GM12878 (cell line): Measurements from ENCODE around the gene SLX9. TPM values are rescaled to one million over a fixed set of nuclear protein-coding genes. Genes with fewer than 3 reads are reported as not detected.

Source experiments
- ATAC-seq: fragments of 200-7000 bp; cut with Tn5 transposase; 3 replicates; pipeline ENCODE4 v1.9.1; 2020; ENCODE audit warnings: mild to moderate bottlenecking, moderate library complexity
- BruUV-seq: library from RNA; stranded (reverse); fragments of 400-500 nt; replicated peaks from 2 replicates; lab custom pipeline; 2021; lab: Mats Ljungman, UMichigan
- CTCF ChIA-PET: fragments of 300-600 bp; sonication (Branson Sonifier 250); formaldehyde crosslinking; extraction: SDS; loops from one replicate; lab custom pipeline; 2021; ENCODE audit warnings: inconsistent platforms; lab: Yijun Ruan, JAX
- POLR2A ChIA-PET: fragments of 350-600 bp; formaldehyde crosslinking; extraction: SDS; loops from one replicate; lab custom pipeline; 2021; ENCODE audit warnings: inconsistent platforms; lab: Charles Lee
- RAD21 ChIA-PET: fragments of 300-600 bp; sonication (Branson Sonifier 250); formaldehyde crosslinking; loops from one replicate; lab custom pipeline; 2023; ENCODE audit warnings: antibody characterized with exemption; ENCODE audit not compliant: unreplicated experiment; lab: Charles Lee
- SMC1A ChIA-PET: fragments of 300-600 bp; sonication (Branson Sonifier 250); formaldehyde crosslinking; loops from one replicate; lab custom pipeline; 2023; ENCODE audit not compliant: unreplicated experiment, uncharacterized antibody; lab: Charles Lee
- DNase-seq: peaks from one replicate; pipeline ENCODE4 v3.0.0-alpha.2; 2011; ENCODE audit warnings: low read depth, low spot score
- FAIRE-seq: peaks from 3 replicates; lab custom pipeline; 2011; peaks lifted over from hg19 to GRCh38; lab: Jason Lieb, UNC
- H2AFZ ChIP-seq: 2 replicates; pipeline ENCODE4 v1.6.0; 2011; ENCODE audit warnings: low read depth, low read length, control low read depth; ENCODE audit not compliant: control insufficient read depth
- H3K27ac ChIP-seq: 2 replicates; pipeline ENCODE4 v1.5.1; 2011; ENCODE audit warnings: control low read depth; ENCODE audit not compliant: control insufficient read depth, insufficient read depth
- H3K27me3 ChIP-seq, 2 experiments: replicated peaks in 1 of 2; 2 replicates each; pipeline versions ENCODE4 v1.6.0 to v1.6.1; 2011; ENCODE audit warnings: low read length in 1 of 2; ENCODE audit not compliant: control insufficient read depth in 2 of 2, insufficient read depth in 2 of 2
- H3K36me3 ChIP-seq, 2 experiments: 2 replicates each; pipeline ENCODE4 v1.5.1; 2011; ENCODE audit warnings: low read length in 1 of 2; ENCODE audit not compliant: control insufficient read depth in 2 of 2, insufficient read depth in 2 of 2
- H3K4me1 ChIP-seq: 2 replicates; pipeline ENCODE4 v1.6.1; 2011; ENCODE audit warnings: mild to moderate bottlenecking, low read length, moderate library complexity, mixed read lengths; ENCODE audit not compliant: control insufficient read depth, insufficient read depth
- H3K4me2 ChIP-seq: 2 replicates; pipeline ENCODE4 v1.6.0; 2011; ENCODE audit warnings: control low read depth; ENCODE audit not compliant: control insufficient read depth, insufficient read depth
- H3K4me3 ChIP-seq: fragments of 200-600 bp; sonication (generic); 2 replicates; pipeline ENCODE4 v1.5.1; 2016
- H3K79me2 ChIP-seq: 2 replicates; pipeline ENCODE4 v1.6.0; 2011; ENCODE audit warnings: low read length; ENCODE audit not compliant: control insufficient read depth, insufficient read depth
- H3K9ac ChIP-seq: 2 replicates; pipeline ENCODE4 v1.8.0; 2011; ENCODE audit warnings: low read length, control low read depth, mixed read lengths; ENCODE audit not compliant: control insufficient read depth, insufficient read depth
- H3K9me3 ChIP-seq: replicated peaks from 3 replicates; pipeline ENCODE4 v1.5.1; 2011; ENCODE audit warnings: mild to moderate bottlenecking, low read length; ENCODE audit not compliant: control insufficient read depth, insufficient read depth
- H4K20me1 ChIP-seq: 2 replicates; pipeline ENCODE4 v1.6.0; 2011; ENCODE audit not compliant: control insufficient read depth, insufficient read depth
- CREM ChIP-seq: IDR thresholded peaks from 2 replicates; pipeline ENCODE4 v1.6.1; 2014; ENCODE audit warnings: antibody characterized with exemption, low read depth
- GATAD2B ChIP-seq: fragments of 450-650 bp; conservative IDR thresholded peaks from 2 replicates; pipeline ENCODE4 v1.6.1; 2017; ENCODE audit warnings: low read depth, mild to moderate bottlenecking, moderate library complexity
- POU2F2 ChIP-seq: IDR thresholded peaks from 3 replicates; pipeline ENCODE4 v1.6.1; 2011; ENCODE audit warnings: low read depth, mild to moderate bottlenecking, low read length, borderline replicate concordance
- SREBF2 ChIP-seq: IDR thresholded peaks from 2 replicates; pipeline ENCODE4 v1.6.1; 2012; ENCODE audit warnings: mild to moderate bottlenecking, low read length
- TCF3 ChIP-seq: IDR thresholded peaks from 2 replicates; pipeline ENCODE4 v1.6.1; 2012; ENCODE audit warnings: low read depth, mild to moderate bottlenecking, low read length, borderline replicate concordance; ENCODE audit not compliant: insufficient read depth
- WGBS: methylation state at CpG from one replicate; pipeline ENCODE4 v1.1.6; 2016; ENCODE audit warnings: low lambda C conversion rate; ENCODE audit not compliant: insufficient replicate concordance, insufficient coverage; ENCODE audit errors: missing lambda C conversion rate; 5-methylcytosine and 5-hydroxymethylcytosine counted together
- in situ Hi-C: fragments of 300-500 bp; cut with MboI; formaldehyde crosslinking; loops from 9 replicates; pipeline ENCODE4 v1.14.3; 2018; ENCODE audit warnings: mixed read lengths
- intact Hi-C: fragments of 100-400 bp; cut with micrococcal nuclease; formaldehyde crosslinking; loops from one replicate; pipeline ENCODE4 v1.14.2; 2022; ENCODE audit not compliant: unreplicated experiment
- polyA plus RNA-seq, 11 experiments: library from polyadenylated mRNA; depleted of rRNA in 4 of 11; unstranded in 6 of 11; stranded (reverse) in 5 of 11; fragments of >200 nt; fragmentation: Nextera tagmentation in 4 of 11; fragmentation: Illumina TruSeq in 1 of 11; extraction: Ambion mirVana in 4 of 11; extraction: Trizol in 1 of 11; gene quantifications; 1 replicate in 1 of 11; 2 replicates in 10 of 11; pipeline versions ENCODE4 v1.2.1 to v1.2.3, GENCODE V29; 2011 to 2016; ENCODE audit warnings: inconsistent platforms in 2 of 11, missing spikeins in 2 of 11, low read depth in 1 of 11
- total RNA-seq, 4 experiments: library from RNA; depleted of rRNA in 3 of 4; stranded (reverse); fragments of >200 nt in 3 of 4; fragmentation: Illumina TruSeq in 1 of 4; extraction: Trizol in 1 of 4; gene quantifications; 2 replicates each; pipeline versions ENCODE4 v1.2.1 to v1.2.3, GENCODE V29; 2013 to 2021
- TF ChIP-seq, protein P1 (sequence below): fragments of 450-650 bp; conservative IDR thresholded peaks from 2 replicates; pipeline ENCODE4 v1.6.1; 2017; ENCODE audit warnings: mild to moderate bottlenecking, moderate library complexity
- TF ChIP-seq, protein P2 (sequence below): fragments of 450-650 bp; IDR thresholded peaks from 2 replicates; pipeline ENCODE4 v1.6.1; 2017; ENCODE audit warnings: antibody characterized with exemption, mild to moderate bottlenecking, moderate library complexity
- TF ChIP-seq, protein P3 (sequence below): fragments of 450-650 bp; formaldehyde crosslinking; IDR thresholded peaks from 2 replicates; pipeline ENCODE4 v1.4.0; 2022; ENCODE audit warnings: mild to moderate bottlenecking, moderate library complexity

The SLX9 gene
- total and polyA plus RNA-seq, 10 of the 15 experiments (the other 5 are each of a cell fraction or from before 2014, with no cell fraction given), result 0.69 to 81.3 (median 33.9) TPM

DNA sequence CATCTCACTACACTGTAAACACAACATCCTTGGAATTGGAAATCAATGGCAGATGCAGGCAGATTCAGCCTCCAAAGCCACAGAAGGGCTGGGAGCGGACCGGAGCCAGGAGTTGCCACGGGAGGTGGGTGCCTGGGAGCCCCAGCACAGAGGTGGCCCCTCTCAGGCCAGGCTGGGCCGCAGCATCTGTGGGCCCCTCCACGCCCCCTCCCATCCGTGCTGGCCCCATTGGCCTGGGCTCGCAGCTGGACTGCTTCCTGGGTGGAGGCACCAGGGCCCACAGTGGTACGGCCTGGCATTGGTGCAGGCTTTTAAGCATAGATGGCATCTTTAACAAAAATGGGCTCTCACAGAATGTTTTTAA is 64.2 kb downstream of the SLX9 start:
- BruUV-seq, result no TSS peak
- no peak for DNase-seq
- H4K20me1 ChIP-seq, result no peaks in the 10 kb centered on the region
- H3K4me1 ChIP-seq, result no peaks in the 10 kb centered on the region
- no peak for ATAC-seq
- H3K9me3 ChIP-seq, result no peaks in the 10 kb centered on the region; the same call in 2 of the 3 replicates
- no peak overlapping the region for H3K9ac ChIP-seq
- in situ Hi-C loops (no loop called here), intact Hi-C loops (no loop called here)
- SMC1A ChIA-PET, result no interaction called here
- POLR2A ChIA-PET, result no interaction called here
- H3K79me2 ChIP-seq, result no peaks in the 10 kb centered on the region
- 64% methylated on average over 7 of the region's 8 CpGs for WGBS
- H3K36me3 ChIP-seq, result no peaks in the 10 kb centered on the region
- peaks cover 2 to 7% of the 10 kb centered on the region in 2 experiments; a peak in 3 of 4 replicates for H3K27me3 ChIP-seq
- H3K4me3 ChIP-seq, result no peak overlapping the region
- no peak overlapping the region for H2AFZ ChIP-seq
- FAIRE-seq, result no peak
- CTCF ChIA-PET, result no interaction called here
- TF ChIP-seq GATAD2B (no peak), POU2F2 (no peak), CREM (no peak), TCF3 (no peak), SREBF2 (no peak)
- TF ChIP-seq, protein P1, sequence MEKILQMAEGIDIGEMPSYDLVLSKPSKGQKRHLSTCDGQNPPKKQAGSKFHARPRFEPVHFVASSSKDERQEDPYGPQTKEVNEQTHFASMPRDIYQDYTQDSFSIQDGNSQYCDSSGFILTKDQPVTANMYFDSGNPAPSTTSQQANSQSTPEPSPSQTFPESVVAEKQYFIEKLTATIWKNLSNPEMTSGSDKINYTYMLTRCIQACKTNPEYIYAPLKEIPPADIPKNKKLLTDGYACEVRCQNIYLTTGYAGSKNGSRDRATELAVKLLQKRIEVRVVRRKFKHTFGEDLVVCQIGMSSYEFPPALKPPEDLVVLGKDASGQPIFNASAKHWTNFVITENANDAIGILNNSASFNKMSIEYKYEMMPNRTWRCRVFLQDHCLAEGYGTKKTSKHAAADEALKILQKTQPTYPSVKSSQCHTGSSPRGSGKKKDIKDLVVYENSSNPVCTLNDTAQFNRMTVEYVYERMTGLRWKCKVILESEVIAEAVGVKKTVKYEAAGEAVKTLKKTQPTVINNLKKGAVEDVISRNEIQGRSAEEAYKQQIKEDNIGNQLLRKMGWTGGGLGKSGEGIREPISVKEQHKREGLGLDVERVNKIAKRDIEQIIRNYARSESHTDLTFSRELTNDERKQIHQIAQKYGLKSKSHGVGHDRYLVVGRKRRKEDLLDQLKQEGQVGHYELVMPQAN, result no peak
- TF ChIP-seq, protein P2, sequence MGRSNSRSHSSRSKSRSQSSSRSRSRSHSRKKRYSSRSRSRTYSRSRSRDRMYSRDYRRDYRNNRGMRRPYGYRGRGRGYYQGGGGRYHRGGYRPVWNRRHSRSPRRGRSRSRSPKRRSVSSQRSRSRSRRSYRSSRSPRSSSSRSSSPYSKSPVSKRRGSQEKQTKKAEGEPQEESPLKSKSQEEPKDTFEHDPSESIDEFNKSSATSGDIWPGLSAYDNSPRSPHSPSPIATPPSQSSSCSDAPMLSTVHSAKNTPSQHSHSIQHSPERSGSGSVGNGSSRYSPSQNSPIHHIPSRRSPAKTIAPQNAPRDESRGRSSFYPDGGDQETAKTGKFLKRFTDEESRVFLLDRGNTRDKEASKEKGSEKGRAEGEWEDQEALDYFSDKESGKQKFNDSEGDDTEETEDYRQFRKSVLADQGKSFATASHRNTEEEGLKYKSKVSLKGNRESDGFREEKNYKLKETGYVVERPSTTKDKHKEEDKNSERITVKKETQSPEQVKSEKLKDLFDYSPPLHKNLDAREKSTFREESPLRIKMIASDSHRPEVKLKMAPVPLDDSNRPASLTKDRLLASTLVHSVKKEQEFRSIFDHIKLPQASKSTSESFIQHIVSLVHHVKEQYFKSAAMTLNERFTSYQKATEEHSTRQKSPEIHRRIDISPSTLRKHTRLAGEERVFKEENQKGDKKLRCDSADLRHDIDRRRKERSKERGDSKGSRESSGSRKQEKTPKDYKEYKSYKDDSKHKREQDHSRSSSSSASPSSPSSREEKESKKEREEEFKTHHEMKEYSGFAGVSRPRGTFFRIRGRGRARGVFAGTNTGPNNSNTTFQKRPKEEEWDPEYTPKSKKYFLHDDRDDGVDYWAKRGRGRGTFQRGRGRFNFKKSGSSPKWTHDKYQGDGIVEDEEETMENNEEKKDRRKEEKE, result no peak
- TF ChIP-seq, protein P3, sequence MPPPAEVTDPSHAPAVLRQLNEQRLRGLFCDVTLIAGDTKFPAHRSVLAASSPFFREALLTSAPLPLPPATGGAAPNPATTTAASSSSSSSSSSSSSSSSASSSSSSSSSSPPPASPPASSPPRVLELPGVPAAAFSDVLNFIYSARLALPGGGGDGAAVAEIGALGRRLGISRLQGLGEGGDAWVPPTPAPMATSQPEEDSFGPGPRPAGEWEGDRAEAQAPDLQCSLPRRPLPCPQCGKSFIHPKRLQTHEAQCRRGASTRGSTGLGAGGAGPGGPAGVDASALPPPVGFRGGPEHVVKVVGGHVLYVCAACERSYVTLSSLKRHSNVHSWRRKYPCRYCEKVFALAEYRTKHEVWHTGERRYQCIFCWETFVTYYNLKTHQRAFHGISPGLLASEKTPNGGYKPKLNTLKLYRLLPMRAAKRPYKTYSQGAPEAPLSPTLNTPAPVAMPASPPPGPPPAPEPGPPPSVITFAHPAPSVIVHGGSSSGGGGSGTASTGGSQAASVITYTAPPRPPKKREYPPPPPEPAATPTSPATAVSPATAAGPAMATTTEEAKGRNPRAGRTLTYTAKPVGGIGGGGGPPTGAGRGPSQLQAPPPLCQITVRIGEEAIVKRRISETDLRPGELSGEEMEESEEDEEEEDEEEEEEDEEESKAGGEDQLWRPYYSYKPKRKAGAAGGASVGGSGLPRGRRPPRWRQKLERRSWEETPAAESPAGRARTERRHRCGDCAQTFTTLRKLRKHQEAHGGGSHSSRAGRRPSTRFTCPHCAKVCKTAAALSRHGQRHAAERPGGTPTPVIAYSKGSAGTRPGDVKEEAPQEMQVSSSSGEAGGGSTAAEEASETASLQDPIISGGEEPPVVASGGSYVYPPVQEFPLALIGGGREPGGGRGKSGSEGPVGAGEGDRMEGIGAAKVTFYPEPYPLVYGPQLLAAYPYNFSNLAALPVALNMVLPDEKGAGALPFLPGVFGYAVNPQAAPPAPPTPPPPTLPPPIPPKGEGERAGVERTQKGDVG (CRISPR knock-in tag), result no peak
- RAD21 ChIA-PET, result no interaction called here
- no peak overlapping the region for H3K4me2 ChIP-seq
- no peak overlapping the region for H3K27ac ChIP-seq
